SK-N-SH (cell line): ENCODE measurements around the gene C18orf63. TPM values are rescaled to one million over a fixed set of nuclear protein-coding genes. Genes with fewer than 3 reads are reported as not detected.

ENCODE experiments used
- CTCF ChIA-PET: fragments of 300-600, 350-600 bp; formaldehyde crosslinking; extraction: SDS; loops from one replicate; lab custom pipeline; 2021; lab: Yijun Ruan, JAX
- POLR2A ChIA-PET: fragments of 350-600 bp; sonication (Branson Sonifier 250); formaldehyde crosslinking; extraction: SDS; loops from one replicate; lab custom pipeline; 2020; ENCODE audit warnings: antibody characterized with exemption, inconsistent platforms; lab: Yijun Ruan, JAX
- DNase-seq: peaks from one replicate; pipeline ENCODE4 v3.0.0; 2012
- H2AFZ ChIP-seq: fragments of 200-600 bp; sonication (generic); 2 replicates; pipeline ENCODE4 v1.8.1; 2016; ENCODE audit warnings: antibody characterized with exemption, mild to moderate bottlenecking, low read depth
- H3F3A ChIP-seq: fragments of 200-600 bp; sonication (generic); replicated peaks from 2 replicates; pipeline ENCODE3; 2016; ENCODE audit warnings: antibody characterized with exemption, mild to moderate bottlenecking; ENCODE audit not compliant: insufficient read depth
- H3K27ac ChIP-seq, 2 experiments: fragments of 200-500 bp in 1 of 2; fragments of 200-600 bp in 1 of 2; sonication (Bioruptor generic) in 1 of 2; sonication (generic), shearing (Covaris generic) in 1 of 2; 2 replicates each; pipeline versions ENCODE4 v1.5.1 to v1.6.1; 2014 to 2016; ENCODE audit warnings: low read depth in 2 of 2, inconsistent platforms in 1 of 2, low read length in 1 of 2, mild to moderate bottlenecking in 1 of 2, mixed read lengths in 1 of 2
- H3K27me3 ChIP-seq: fragments of 200-600 bp; sonication (generic), shearing (Covaris generic); 2 replicates; pipeline ENCODE4 v1.6.1; 2016; ENCODE audit warnings: mixed run types; ENCODE audit not compliant: insufficient read depth
- H3K36me3 ChIP-seq, 2 experiments: fragments of 200-500 bp in 1 of 2; fragments of 200-600 bp in 1 of 2; sonication (Bioruptor generic) in 1 of 2; sonication (generic) in 1 of 2; replicated peaks in 1 of 2; 2 replicates each; pipeline versions ENCODE3 to v1.5.1; 2014 to 2016; ENCODE audit warnings: low read length in 1 of 2, mild to moderate bottlenecking in 1 of 2; ENCODE audit not compliant: insufficient read depth in 2 of 2, control insufficient read depth in 1 of 2
- H3K4me1 ChIP-seq, 2 experiments: fragments of 200-500 bp in 1 of 2; fragments of 200-600 bp in 1 of 2; sonication (Bioruptor generic) in 1 of 2; sonication (generic), shearing (Covaris generic) in 1 of 2; 2 replicates each; pipeline versions ENCODE4 v1.5.1 to v1.6.1; 2014 to 2016; ENCODE audit warnings: low read depth in 1 of 2, low read length in 1 of 2, mixed run types in 1 of 2; ENCODE audit not compliant: insufficient read depth in 2 of 2, control insufficient read depth in 1 of 2
- H3K4me2 ChIP-seq: fragments of 200-600 bp; sonication (generic), shearing (Covaris generic); 2 replicates; pipeline ENCODE4 v1.6.1; 2017; ENCODE audit warnings: mixed run types
- H3K4me3 ChIP-seq, 2 experiments: fragments of 200-500 bp in 1 of 2; fragments of 200-600 bp in 1 of 2; sonication (Bioruptor generic) in 1 of 2; sonication (generic), shearing (Covaris generic) in 1 of 2; 2 replicates each; pipeline versions ENCODE4 v1.5.1 to v1.8.1; 2014 to 2016; ENCODE audit warnings: low read depth in 2 of 2, inconsistent platforms in 1 of 2, low read length in 1 of 2, mild to moderate bottlenecking in 1 of 2, mixed read lengths in 1 of 2, moderate library complexity in 1 of 2
- H3K79me2 ChIP-seq: fragments of 200-600 bp; sonication (generic); 2 replicates; pipeline ENCODE4 v1.8.1; 2017; ENCODE audit warnings: mild to moderate bottlenecking; ENCODE audit not compliant: insufficient read depth
- H3K9ac ChIP-seq: fragments of 200-600 bp; sonication (generic); 2 replicates; pipeline ENCODE4 v1.6.1; 2017; ENCODE audit warnings: mixed run types
- H3K9me2 ChIP-seq: fragments of 200-600 bp; sonication (generic); 2 replicates; pipeline ENCODE4 v1.6.1; 2017; ENCODE audit warnings: mixed run types
- H3K9me3 ChIP-seq: fragments of 200-600 bp; sonication (generic); 2 replicates; pipeline ENCODE4 v1.6.1; 2017; ENCODE audit warnings: mixed run types, mild to moderate bottlenecking, moderate library complexity
- H4K20me1 ChIP-seq: fragments of 200-600 bp; sonication (generic); 2 replicates; pipeline ENCODE4 v1.6.1; 2017; ENCODE audit warnings: mild to moderate bottlenecking, mixed run types; ENCODE audit not compliant: insufficient read depth
- CTCF ChIP-seq: fragments of 200-600 bp; sonication (generic); IDR thresholded peaks from 2 replicates; pipeline ENCODE4 v1.6.1; 2017; ENCODE audit warnings: antibody characterized with exemption, mild to moderate bottlenecking, moderate library complexity
- ELF1 ChIP-seq: IDR thresholded peaks from 2 replicates; pipeline ENCODE4 v1.4.0; 2012
- EP300 ChIP-seq, 2 experiments: IDR thresholded peaks; 2 replicates each; pipeline versions ENCODE4 v1.4.0 to v1.6.1; 2012; ENCODE audit warnings: borderline replicate concordance in 1 of 2, low read depth in 1 of 2, low read length in 1 of 2
- EZH2phosphoT487 ChIP-seq: fragments of 200-600 bp; sonication (generic); IDR thresholded peaks from 2 replicates; pipeline ENCODE4 v1.6.1; 2017; ENCODE audit warnings: low read depth, mixed run types, mild to moderate bottlenecking, antibody characterized with exemption, moderate library complexity, borderline replicate concordance
- FOXJ3 ChIP-seq: sonication (generic); formaldehyde crosslinking; IDR thresholded peaks from 2 replicates; pipeline ENCODE4 v1.5.1; 2020; ENCODE audit warnings: mild to moderate bottlenecking, missing genetic modification reagents
- FOXM1 ChIP-seq: IDR thresholded peaks from 2 replicates; pipeline ENCODE4 v1.4.0; 2012; ENCODE audit warnings: low read depth, mild to moderate bottlenecking
- GABPA ChIP-seq: IDR thresholded peaks from 2 replicates; pipeline ENCODE4 v1.4.0; 2012; ENCODE audit warnings: low read depth, mild to moderate bottlenecking
- GATA2 ChIP-seq: sonication (generic); formaldehyde crosslinking; IDR thresholded peaks from 2 replicates; pipeline ENCODE4 v1.5.0; 2020; ENCODE audit warnings: mild to moderate bottlenecking, missing genetic modification reagents
- IRF3 ChIP-seq: fragments of 150-350 bp; IDR thresholded peaks from 2 replicates; pipeline ENCODE4 v1.6.1; 2016; ENCODE audit warnings: mild to moderate bottlenecking, low read depth, low read length
- JUND ChIP-seq: IDR thresholded peaks from 2 replicates; pipeline ENCODE4 v1.4.0; 2012
- MAX ChIP-seq: IDR thresholded peaks from 2 replicates; pipeline ENCODE4 v1.4.0; 2012; ENCODE audit warnings: low read depth
- MXI1 ChIP-seq: IDR thresholded peaks from 2 replicates; pipeline ENCODE4 v1.6.1; 2012; ENCODE audit warnings: mild to moderate bottlenecking, low read depth, low read length, improper control_type of control experiment
- RFX5 ChIP-seq: IDR thresholded peaks from 2 replicates; pipeline ENCODE4 v1.6.1; 2012; ENCODE audit warnings: mild to moderate bottlenecking, improper control_type of control experiment, low read length
- RXRA ChIP-seq: IDR thresholded peaks from 2 replicates; pipeline ENCODE4 v1.4.0; 2012; ENCODE audit warnings: low read depth, mild to moderate bottlenecking, borderline replicate concordance
- SMC3 ChIP-seq: IDR thresholded peaks from 2 replicates; pipeline ENCODE4 v1.6.1; 2012; ENCODE audit warnings: low read depth, low read length, improper control_type of control experiment
- TAF1 ChIP-seq: IDR thresholded peaks from 2 replicates; pipeline ENCODE4 v1.6.1; 2012; ENCODE audit warnings: low read depth, mild to moderate bottlenecking, low read length, moderate library complexity, borderline replicate concordance
- USF1 ChIP-seq: IDR thresholded peaks from 2 replicates; pipeline ENCODE4 v1.4.0; 2012; ENCODE audit warnings: low read depth, borderline replicate concordance
- WGBS: methylation state at CpG from one replicate; pipeline ENCODE4 v1.1.6; 2017; ENCODE audit warnings: low lambda C conversion rate; 5-methylcytosine and 5-hydroxymethylcytosine counted together
- polyA plus RNA-seq, 3 experiments: library from polyadenylated mRNA; depleted of rRNA; stranded (reverse); fragments of >200 nt; gene quantifications; 2 replicates each; pipeline ENCODE4 v1.2.3, GENCODE V29; 2012

Gene C18orf63
- polyA plus RNA-seq, 1 of the 3 experiments (the other 2 are of a cell fraction): not detected

- Histone ChIP-seq H2AFZ (no peak overlapping the region), H3K9me2 (no peaks in the 10 kb centered on the region), H3K36me3 (no peaks in the 10 kb centered on the region), H3K4me2 (no peak overlapping the region), H4K20me1 (no peaks in the 10 kb centered on the region), H3K27ac (no peak overlapping the region; a peak in 1 of 4 replicates), H3K9ac (no peak overlapping the region), H3F3A (no peaks in the 10 kb centered on the region), H3K27me3 (no peaks in the 10 kb centered on the region), H3K9me3 (no peaks in the 10 kb centered on the region), H3K79me2 (no peaks in the 10 kb centered on the region), H3K4me3 (no peak overlapping the region), H3K4me1 (peaks cover 0 to 47% of the 10 kb centered on the region in 2 experiments; a peak in 2 of 4 replicates)
- DNase-seq: no peak
- TF ChIP-seq MXI1: no peak
- TF ChIP-seq EZH2phosphoT487: no peak
- TF ChIP-seq ELF1: no peak
- no peak for TF ChIP-seq JUND
- TF ChIP-seq EP300 (IDR thresholded peaks at IDR 0.05; ENCODE audit: borderline replicate concordance in 1 of 2, low read depth in 1 of 2, low read length in 1 of 2): no peak
- no peak for TF ChIP-seq FOXJ3
- TF ChIP-seq MAX: no peak
- TF ChIP-seq CTCF: no peak
- TF ChIP-seq GATA2 (CRISPR knock-in tag): no peak
- TF ChIP-seq IRF3: no peak
- TF ChIP-seq RFX5: no peak
- TF ChIP-seq FOXM1: no peak
- TF ChIP-seq RXRA: no peak
- TF ChIP-seq TAF1: no peak
- no peak for TF ChIP-seq GABPA
- no peak for TF ChIP-seq SMC3
- TF ChIP-seq USF1: no peak
- CTCF ChIA-PET: interaction anchor here (0.5 to 1.9 kb wide), 3 partner anchors 9 to 865 kb away, joined by 3 to 5 read pairs (median 3); no protein-coding TSS in a partner anchor
- POLR2A ChIA-PET: no interaction called here
- WGBS: 99% methylated on average over 8 of the region's 10 CpGs
These were observed 32.0 kb upstream of the C18orf63 start for GRCh38 chr18:74283646-74284045.
